ENCODE results near the gene CFH.
"Not testable (repeated sequence)": the region's sequence is repeated elsewhere in the genome, so short reads cannot be mapped to it uniquely, and the experiment has no call there.

DNA sequence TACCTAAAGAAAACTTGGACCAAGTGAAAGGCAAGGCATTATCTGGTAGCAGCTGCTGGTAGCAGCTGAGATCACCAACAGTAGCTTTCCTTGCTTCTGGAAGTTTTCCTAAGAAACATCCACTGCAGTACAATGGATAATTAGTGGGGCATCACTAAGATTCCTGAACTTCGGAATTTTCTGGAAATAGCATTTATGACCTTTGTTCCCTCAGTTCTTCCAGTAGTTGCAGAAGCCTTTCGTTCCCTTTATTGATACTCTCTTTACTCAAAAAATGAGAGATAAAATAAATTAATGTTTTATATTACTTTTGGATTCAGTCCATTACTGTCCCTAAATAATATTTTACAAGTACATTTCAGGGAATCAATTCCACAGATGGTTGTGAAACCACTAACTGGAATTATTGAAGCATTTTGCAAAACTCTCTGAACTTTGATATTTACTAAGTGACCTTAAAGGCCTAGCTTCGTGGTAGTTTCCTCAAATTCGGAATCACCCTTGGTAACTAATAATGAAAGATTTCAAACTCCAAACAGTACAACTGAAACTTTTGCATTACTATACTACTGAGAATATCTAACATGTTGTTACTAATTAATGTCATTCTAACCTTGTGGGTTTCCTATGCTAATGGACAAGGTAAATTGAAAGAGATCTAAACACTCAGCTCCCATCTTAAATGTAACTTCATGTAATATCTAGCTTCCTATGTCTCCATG is 113.3 kb downstream of the CFH start:
- TF ChIP-seq CTCF (IDR thresholded peaks at IDR 0.05; ENCODE audit: insufficient read depth, low read length); POLR2AphosphoS5 (IDR thresholded peaks at IDR 0.05; ENCODE audit: low read depth): not testable (repeated sequence)
